ENCODE data around the gene PLN. TPM values are rescaled to one million over a fixed set of nuclear protein-coding genes. Genes with fewer than 3 reads are reported as not detected.

PLN gene
- total and polyA plus RNA-seq, 9 of the 15 experiments (the other 6 are each of a cell fraction or from before 2014, with no cell fraction given), result 0.03 to 0.30 (median 0.03) TPM; not detected in 6

DNA sequence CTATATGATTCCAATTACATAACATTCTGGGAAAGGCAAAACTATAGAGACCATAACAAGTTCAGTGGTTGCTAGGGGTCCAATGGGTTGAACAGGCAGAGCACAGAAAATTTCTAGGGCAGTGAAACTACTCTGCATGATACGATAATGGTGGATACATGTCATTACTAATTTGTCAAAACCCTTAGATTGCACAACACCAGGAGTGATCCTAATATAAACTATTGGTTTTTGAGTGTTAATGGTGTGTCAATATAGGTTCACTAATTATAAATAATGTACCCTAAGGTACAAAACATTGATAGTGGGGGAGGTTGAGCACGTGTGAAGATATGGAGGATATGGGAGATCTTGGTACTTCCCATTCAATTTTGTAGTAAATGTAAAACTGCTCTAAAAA lies 42.4 kb upstream of the PLN start (continued):
- TF ChIP-seq, protein P1, sequence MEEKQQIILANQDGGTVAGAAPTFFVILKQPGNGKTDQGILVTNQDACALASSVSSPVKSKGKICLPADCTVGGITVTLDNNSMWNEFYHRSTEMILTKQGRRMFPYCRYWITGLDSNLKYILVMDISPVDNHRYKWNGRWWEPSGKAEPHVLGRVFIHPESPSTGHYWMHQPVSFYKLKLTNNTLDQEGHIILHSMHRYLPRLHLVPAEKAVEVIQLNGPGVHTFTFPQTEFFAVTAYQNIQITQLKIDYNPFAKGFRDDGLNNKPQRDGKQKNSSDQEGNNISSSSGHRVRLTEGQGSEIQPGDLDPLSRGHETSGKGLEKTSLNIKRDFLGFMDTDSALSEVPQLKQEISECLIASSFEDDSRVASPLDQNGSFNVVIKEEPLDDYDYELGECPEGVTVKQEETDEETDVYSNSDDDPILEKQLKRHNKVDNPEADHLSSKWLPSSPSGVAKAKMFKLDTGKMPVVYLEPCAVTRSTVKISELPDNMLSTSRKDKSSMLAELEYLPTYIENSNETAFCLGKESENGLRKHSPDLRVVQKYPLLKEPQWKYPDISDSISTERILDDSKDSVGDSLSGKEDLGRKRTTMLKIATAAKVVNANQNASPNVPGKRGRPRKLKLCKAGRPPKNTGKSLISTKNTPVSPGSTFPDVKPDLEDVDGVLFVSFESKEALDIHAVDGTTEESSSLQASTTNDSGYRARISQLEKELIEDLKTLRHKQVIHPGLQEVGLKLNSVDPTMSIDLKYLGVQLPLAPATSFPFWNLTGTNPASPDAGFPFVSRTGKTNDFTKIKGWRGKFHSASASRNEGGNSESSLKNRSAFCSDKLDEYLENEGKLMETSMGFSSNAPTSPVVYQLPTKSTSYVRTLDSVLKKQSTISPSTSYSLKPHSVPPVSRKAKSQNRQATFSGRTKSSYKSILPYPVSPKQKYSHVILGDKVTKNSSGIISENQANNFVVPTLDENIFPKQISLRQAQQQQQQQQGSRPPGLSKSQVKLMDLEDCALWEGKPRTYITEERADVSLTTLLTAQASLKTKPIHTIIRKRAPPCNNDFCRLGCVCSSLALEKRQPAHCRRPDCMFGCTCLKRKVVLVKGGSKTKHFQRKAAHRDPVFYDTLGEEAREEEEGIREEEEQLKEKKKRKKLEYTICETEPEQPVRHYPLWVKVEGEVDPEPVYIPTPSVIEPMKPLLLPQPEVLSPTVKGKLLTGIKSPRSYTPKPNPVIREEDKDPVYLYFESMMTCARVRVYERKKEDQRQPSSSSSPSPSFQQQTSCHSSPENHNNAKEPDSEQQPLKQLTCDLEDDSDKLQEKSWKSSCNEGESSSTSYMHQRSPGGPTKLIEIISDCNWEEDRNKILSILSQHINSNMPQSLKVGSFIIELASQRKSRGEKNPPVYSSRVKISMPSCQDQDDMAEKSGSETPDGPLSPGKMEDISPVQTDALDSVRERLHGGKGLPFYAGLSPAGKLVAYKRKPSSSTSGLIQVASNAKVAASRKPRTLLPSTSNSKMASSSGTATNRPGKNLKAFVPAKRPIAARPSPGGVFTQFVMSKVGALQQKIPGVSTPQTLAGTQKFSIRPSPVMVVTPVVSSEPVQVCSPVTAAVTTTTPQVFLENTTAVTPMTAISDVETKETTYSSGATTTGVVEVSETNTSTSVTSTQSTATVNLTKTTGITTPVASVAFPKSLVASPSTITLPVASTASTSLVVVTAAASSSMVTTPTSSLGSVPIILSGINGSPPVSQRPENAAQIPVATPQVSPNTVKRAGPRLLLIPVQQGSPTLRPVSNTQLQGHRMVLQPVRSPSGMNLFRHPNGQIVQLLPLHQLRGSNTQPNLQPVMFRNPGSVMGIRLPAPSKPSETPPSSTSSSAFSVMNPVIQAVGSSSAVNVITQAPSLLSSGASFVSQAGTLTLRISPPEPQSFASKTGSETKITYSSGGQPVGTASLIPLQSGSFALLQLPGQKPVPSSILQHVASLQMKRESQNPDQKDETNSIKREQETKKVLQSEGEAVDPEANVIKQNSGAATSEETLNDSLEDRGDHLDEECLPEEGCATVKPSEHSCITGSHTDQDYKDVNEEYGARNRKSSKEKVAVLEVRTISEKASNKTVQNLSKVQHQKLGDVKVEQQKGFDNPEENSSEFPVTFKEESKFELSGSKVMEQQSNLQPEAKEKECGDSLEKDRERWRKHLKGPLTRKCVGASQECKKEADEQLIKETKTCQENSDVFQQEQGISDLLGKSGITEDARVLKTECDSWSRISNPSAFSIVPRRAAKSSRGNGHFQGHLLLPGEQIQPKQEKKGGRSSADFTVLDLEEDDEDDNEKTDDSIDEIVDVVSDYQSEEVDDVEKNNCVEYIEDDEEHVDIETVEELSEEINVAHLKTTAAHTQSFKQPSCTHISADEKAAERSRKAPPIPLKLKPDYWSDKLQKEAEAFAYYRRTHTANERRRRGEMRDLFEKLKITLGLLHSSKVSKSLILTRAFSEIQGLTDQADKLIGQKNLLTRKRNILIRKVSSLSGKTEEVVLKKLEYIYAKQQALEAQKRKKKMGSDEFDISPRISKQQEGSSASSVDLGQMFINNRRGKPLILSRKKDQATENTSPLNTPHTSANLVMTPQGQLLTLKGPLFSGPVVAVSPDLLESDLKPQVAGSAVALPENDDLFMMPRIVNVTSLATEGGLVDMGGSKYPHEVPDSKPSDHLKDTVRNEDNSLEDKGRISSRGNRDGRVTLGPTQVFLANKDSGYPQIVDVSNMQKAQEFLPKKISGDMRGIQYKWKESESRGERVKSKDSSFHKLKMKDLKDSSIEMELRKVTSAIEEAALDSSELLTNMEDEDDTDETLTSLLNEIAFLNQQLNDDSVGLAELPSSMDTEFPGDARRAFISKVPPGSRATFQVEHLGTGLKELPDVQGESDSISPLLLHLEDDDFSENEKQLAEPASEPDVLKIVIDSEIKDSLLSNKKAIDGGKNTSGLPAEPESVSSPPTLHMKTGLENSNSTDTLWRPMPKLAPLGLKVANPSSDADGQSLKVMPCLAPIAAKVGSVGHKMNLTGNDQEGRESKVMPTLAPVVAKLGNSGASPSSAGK (IDR thresholded peaks at IDR 0.05), result peak; percentile 19; the same call in 1 of the 2 replicates
- TF ChIP-seq SMAD3 (CRISPR knock-in tag; conservative IDR thresholded peaks at IDR 0.05) (no peak), ZNF274 (IDR thresholded peaks at IDR 0.05; ENCODE audit: borderline replicate concordance, low read depth, low read length) (no peak), CEBPB (tag; IDR thresholded peaks at IDR 0.05) (peak; percentile 82), CXXC5 (CRISPR knock-in tag; IDR thresholded peaks at IDR 0.05) (0 out of 2 replicates have a peak, but pooled peaks have one; percentile 9)
- TF ChIP-seq, protein P2, sequence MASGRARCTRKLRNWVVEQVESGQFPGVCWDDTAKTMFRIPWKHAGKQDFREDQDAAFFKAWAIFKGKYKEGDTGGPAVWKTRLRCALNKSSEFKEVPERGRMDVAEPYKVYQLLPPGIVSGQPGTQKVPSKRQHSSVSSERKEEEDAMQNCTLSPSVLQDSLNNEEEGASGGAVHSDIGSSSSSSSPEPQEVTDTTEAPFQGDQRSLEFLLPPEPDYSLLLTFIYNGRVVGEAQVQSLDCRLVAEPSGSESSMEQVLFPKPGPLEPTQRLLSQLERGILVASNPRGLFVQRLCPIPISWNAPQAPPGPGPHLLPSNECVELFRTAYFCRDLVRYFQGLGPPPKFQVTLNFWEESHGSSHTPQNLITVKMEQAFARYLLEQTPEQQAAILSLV (tag; IDR thresholded peaks at IDR 0.05), result peak; percentile 26; the same call in 1 of the 2 replicates
